Activated CD8-positive, alpha-beta memory T cell treated with anti-CD3 and anti-CD28 coated beads, Interleukin-2, amount 50 U/mL, for 1 hour (primary cell): ENCODE results near the gene LCOR.
A peak's percentile ranks its signal among the peaks of the same experiment; 100 is the strongest.
"Not testable (repeated sequence)": the region's sequence is repeated elsewhere in the genome, so short reads cannot be mapped to it uniquely, and the experiment has no call there.

Source experiments
- DNase-seq: peaks from one replicate; pipeline ENCODE4 v3.0.0-alpha.2; 2020; ENCODE audit errors: extremely low read depth

Gene LCOR

GRCh38 chr10:96831867-96832720 lies at the start of gene LCOR:
TSS of gene LCOR (plus strand) at chr10:96832298. CDS start at chr10:96949058, 116,760 bp downstream.
- DNase-seq = peak; percentile 45

DNA sequence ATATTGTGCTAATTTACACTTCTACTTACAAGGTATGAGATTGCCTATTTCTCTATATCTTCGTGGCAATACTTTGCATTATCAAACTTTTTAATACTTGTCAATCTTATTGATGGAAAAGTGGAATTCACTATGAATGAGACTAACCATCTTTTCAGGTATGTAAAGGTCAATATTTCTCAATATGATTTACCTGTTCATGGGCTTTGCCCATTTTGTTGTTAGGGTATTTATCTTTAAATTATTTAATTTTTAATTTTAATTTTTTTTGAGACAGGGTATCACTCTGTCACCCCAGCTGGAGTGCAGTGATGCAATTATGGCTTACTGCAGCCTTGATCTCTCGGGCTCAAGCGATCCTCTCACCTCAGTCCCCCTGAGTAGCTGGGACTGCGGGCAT lies 47.8 kb upstream of the LCOR start:
- no peak for DNase-seq

GRCh38 chr10:96789571-96790108 lies 42.5 kb upstream of the LCOR start:
- no peak for DNase-seq

DNA sequence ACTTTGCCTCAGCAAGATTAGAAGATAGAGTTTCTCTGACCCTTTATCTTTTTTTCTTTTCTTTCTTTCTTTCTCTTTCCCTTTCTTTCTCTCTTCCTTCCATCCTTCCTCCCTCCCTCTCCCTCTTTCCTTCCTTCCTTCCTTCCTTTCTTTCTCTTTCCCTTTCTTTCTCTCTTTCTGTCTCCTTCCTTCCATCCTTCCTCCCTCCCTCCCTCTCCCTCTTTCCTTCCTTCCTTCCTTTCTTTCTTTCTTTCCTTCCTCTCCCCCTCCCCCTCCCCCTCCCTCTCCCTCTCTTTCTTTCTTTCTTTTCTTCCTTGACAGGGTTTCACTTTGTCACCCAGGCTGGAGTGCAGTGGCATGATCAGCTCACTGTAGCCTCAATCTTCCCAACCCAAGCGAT lies 40.2 kb upstream of the LCOR start:
- no peak for DNase-seq

- DNase-seq = no peak
Measured at GRCh38 chr10:96794836-96795733, 37.0 kb upstream of the LCOR start.

- no peak for DNase-seq
Measured at GRCh38 chr10:96797485-96797884, 34.6 kb upstream of the LCOR start.

DNA sequence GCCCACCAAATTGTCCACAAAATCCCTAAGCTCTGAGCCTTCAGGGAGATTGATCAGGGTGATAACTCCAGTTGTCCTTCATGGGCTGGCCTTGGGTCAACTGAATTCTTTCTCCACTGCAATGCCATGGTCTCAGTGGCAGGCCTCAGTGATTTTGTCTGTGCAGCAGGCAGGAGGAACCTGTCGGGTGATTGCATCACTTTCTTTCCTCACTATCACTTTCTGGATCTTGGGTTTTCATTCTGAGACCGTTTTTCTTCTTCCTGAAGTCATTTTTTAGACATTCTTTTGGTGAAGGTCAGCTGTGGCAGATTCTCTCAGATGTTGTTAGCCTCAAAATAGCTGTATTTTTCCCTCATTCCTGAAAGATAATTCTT lies 28.8 kb upstream of the LCOR start:
- no peak for DNase-seq

GRCh38 chr10:96814264-96814663 lies 17.8 kb upstream of the LCOR start:
- no peak for DNase-seq

- not testable (repeated sequence) for DNase-seq
Measured at GRCh38 chr10:96818971-96819370, 13.1 kb upstream of the LCOR start.

GRCh38 chr10:96820765-96821164 lies 11.3 kb upstream of the LCOR start:
- no peak for DNase-seq

DNA sequence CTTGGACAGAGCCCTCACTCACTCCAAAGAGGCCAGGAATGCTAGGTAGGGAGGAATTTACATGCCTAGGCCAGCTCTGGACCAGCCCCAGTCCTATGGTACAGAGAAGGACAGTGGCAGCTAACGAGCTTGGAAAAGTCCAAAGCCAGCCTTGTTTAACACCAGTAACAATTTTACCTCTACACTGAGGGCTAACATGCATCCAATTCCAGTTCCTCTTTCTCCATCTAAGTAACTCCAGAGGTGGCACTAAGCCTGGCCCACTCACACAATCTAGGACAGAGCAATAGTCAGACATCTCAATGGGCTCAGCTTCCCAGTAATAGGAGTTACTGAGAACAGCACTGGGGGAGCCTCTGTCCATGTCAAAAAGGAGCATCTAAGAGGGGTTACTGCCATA lies 5.7 kb upstream of the LCOR start:
- no peak for DNase-seq

- no peak for DNase-seq
Measured at GRCh38 chr10:96828609-96829008, 3.5 kb upstream of the LCOR start.

DNA sequence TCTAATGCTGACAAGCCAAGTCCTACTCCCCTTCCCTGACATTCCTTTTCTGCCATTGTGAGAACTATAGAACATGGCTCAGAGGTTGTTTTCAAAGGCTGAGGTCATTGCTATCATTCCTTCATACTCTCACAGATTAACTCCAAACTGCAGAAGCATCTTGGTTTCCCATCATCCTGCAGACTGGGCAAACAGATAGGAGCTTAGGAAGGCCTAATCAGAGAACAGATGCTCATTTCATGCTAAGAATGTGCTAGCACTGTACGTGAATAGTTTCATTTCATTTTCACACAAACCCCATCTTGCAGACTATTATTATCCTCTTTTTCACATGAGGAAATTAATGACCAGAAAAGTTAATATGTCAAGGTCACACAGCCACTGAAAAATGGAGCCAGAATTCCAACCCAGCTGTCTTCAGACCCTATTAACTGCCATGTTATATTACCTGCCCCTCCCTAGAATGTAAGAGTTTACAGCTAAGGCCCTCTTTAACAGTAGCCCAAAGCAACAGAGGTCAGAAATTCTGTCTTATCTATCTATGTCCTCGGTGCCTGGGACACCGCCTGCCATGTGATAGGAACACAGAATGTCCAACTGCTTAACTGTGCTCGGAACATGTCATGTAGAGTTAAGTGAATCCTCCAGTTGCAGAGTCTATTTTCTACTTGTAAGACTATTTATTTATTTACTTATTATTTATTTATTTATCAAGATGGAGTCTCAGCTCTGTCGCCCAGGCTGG lies 2.9 kb upstream of the LCOR start:
- no peak for DNase-seq

- peak; percentile 41 for DNase-seq
Measured at GRCh38 chr10:96830511-96831199, 1.4 kb upstream of the LCOR start.

DNA sequence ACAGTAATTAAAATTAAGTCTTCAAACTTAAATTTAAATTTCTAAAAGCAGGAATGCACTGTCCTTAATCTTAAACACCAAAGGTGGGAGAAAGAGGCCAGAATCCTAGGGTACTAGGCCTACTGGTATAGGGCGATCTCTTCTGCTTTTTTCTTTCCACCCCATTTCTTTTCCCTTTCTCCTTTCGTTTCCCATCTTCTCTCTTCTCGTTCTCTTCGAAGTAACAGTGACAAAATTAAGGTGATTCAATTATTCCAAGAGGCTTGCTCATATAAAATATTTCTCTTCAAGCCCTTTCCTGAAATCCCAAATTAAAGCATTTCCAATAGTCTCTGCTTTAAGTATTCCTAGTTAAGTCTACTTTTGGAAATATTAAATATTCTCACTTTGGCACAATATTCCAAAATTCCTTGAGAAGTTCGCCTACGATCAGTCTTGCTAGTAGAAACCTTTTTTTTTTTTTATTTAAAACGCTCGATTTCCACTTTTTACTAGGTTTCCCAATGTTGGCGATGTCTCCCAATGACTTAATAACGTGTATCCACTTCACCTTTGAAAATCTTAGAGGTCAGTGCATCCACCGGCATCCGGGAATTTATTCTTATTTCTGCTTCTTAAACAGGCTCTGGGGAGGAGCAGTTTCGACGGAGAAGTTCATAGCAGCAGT lies 765 bp upstream of the LCOR start:
- DNase-seq = no peak

GRCh38 chr10:96832721-96833219 lies 672 bp downstream of the LCOR start:
- DNase-seq = peak; percentile 68

DNA sequence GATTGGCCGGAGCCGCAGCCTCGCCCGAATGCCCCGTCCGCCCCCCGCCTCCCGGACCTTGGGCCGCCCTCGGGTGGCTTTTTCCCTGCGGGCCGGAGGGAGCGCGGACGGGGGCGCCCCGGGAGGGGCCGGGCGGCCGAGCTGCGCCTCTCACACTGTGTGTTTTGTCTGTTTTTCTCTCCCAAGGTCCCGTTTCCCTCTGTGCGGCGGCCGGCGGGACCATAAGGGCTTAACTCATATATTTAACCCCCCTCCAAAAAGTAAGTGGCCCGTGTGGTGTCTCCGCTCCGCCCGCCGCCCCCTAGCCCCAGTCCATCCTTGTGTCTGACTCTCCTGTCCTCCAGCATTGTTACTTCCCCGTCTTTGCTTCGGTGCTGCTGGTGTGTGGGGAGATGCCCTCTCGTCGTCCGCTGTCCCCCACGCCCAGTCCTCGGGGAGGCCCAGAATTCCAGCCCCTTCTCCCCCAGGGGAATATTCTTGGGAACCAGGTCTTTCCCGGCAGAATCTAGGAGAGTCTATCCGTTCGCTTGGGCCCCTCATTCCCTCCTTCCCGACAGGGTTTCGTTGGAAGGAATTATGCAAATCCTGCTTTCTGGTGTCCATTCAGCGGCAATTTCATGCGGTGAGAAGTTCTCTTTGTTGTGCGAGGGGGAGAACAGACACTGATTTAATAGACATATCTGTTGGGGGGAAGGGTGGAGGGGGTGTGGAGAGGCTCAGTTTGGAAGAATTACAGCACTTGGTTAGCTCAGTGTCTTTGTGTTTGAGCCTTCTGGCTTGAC lies 1.3 kb downstream of the LCOR start:
- no peak for DNase-seq

DNA sequence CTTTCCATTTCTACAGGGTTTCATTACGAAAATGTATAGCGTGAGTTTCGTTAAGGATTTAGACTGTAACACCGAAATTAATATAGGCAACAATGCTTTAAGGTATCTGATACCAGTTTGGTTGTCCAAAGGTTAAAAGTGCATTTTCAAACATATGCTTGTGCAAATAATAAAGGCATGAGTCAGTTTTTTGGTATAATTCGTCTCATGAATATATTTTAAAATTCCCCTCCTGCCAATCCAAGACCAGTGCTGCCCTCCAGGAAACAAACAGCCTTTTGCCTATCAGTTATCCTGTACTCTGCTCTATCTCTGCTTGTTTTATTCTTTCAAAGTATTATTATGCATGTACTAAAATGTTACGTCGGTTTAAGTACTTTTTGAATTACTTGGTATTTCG lies 2.0 kb downstream of the LCOR start:
- no peak for DNase-seq

- DNase-seq = no peak
Measured at GRCh38 chr10:96835899-96836298, 3.8 kb downstream of the LCOR start.

- no peak for DNase-seq
Measured at GRCh38 chr10:96838529-96838928, 6.4 kb downstream of the LCOR start.
